Activated B cell treated with CpG ODN at 0.5 μM for 24 hours (primary cell): Measurements from ENCODE around the gene MEIS2. TPM values are rescaled to one million over a fixed set of nuclear protein-coding genes. Genes with fewer than 3 reads are reported as not detected.

Experiments used
- ATAC-seq: fragments of 200-7000 bp; cut with Tn5 transposase; one replicate; pipeline ENCODE4 v1.10.0; 2021; ENCODE audit warnings: low read depth, mild to moderate bottlenecking, moderate library complexity
- CTCF ChIA-PET: fragments of 350-600 bp; sonication (Branson Sonifier 250); formaldehyde crosslinking; loops from one replicate; lab custom pipeline; 2021; ENCODE audit warnings: antibody characterized with exemption; lab: Charles Lee
- POLR2A ChIA-PET: fragments of 350-600 bp; sonication (Branson Sonifier 250); formaldehyde crosslinking; loops from one replicate; lab custom pipeline; 2021; ENCODE audit warnings: antibody characterized with exemption; lab: Charles Lee
- DNase-seq: peaks from one replicate; pipeline ENCODE4 v3.0.0; 2022
- H3K27ac Mint-ChIP-seq: one replicate; pipeline ENCODE4 v1.8.0; 2020; ENCODE audit warnings: mixed read lengths
- H3K27me3 Mint-ChIP-seq: one replicate; pipeline ENCODE4 v1.8.0; 2021; ENCODE audit warnings: mixed read lengths
- H3K36me3 Mint-ChIP-seq: one replicate; pipeline ENCODE4 v1.8.0; 2021; ENCODE audit warnings: low read depth, mixed read lengths
- H3K4me1 Mint-ChIP-seq: one replicate; pipeline ENCODE4 v1.8.0; 2021; ENCODE audit warnings: mixed read lengths
- H3K4me3 Mint-ChIP-seq: one replicate; pipeline ENCODE4 v1.8.0; 2020; ENCODE audit warnings: mild to moderate bottlenecking, mixed read lengths
- H3K9me3 Mint-ChIP-seq: one replicate; pipeline ENCODE4 v1.8.0; 2020; ENCODE audit warnings: mixed read lengths
- CTCF ChIP-seq: fragments of 200-600 bp; IDR thresholded peaks from one replicate; pipeline ENCODE4 v1.8.0; 2022; ENCODE audit warnings: antibody characterized with exemption, mild to moderate bottlenecking
- intact Hi-C: fragments of 100-400 bp; cut with micrococcal nuclease; formaldehyde crosslinking; loops from one replicate; pipeline ENCODE4 v1.15.1; 2024
- total RNA-seq: library from RNA; stranded (reverse); gene quantifications from 2 replicates; pipeline ENCODE4 v1.2.3, GENCODE V29; 2022

The MEIS2 gene
- total RNA-seq, 1 donor from 2014 or later = 0.24 TPM

- intact Hi-C loops = no loop called here
- no peak for TF ChIP-seq CTCF
- no peak for ATAC-seq
- Mint-ChIP-seq H3K4me1 (no peaks in the 10 kb centered on the region), H3K27me3 (no peaks in the 10 kb centered on the region), H3K9me3 (no peaks in the 10 kb centered on the region), H3K27ac (no peak overlapping the region), H3K36me3 (no peaks in the 10 kb centered on the region), H3K4me3 (no peak overlapping the region)
- POLR2A ChIA-PET = no interaction called here
- no peak for DNase-seq
- CTCF ChIA-PET = no interaction called here
Measured at GRCh38 chr15:37032091-37032775, 68.1 kb downstream of the MEIS2 start.

GRCh38 chr15:37031198-37031597 lies 69.2 kb downstream of the MEIS2 start:
- H3K4me3 Mint-ChIP-seq = no peak overlapping the region
- no peak for ATAC-seq
- TF ChIP-seq CTCF = no peak
- no peak for DNase-seq
- no peaks in the 10 kb centered on the region for H3K27me3 Mint-ChIP-seq
- intact Hi-C loops = no loop called here
- H3K9me3 Mint-ChIP-seq = no peaks in the 10 kb centered on the region
- no peaks in the 10 kb centered on the region for H3K36me3 Mint-ChIP-seq
- no peaks in the 10 kb centered on the region for H3K4me1 Mint-ChIP-seq
- ChIA-PET CTCF (no interaction called here), POLR2A (no interaction called here)
- no peak overlapping the region for H3K27ac Mint-ChIP-seq

- intact Hi-C loops = no loop called here
- CTCF ChIA-PET = no interaction called here
- Mint-ChIP-seq H3K27me3 (no peaks in the 10 kb centered on the region), H3K9me3 (no peaks in the 10 kb centered on the region), H3K4me1 (no peaks in the 10 kb centered on the region), H3K36me3 (no peaks in the 10 kb centered on the region), H3K4me3 (no peak overlapping the region), H3K27ac (no peak overlapping the region)
- no peak for DNase-seq
- no peak for ATAC-seq
- POLR2A ChIA-PET = no interaction called here
- no peak for TF ChIP-seq CTCF
Measured at GRCh38 chr15:37028625-37029296, 71.6 kb downstream of the MEIS2 start.

- ATAC-seq (no peak), DNase-seq (no peak)
- intact Hi-C loops = no loop called here
- Mint-ChIP-seq H3K4me3 (no peak overlapping the region), H3K27ac (no peak overlapping the region), H3K9me3 (peaks cover 8% of the 10 kb centered on the region), H3K4me1 (no peaks in the 10 kb centered on the region), H3K27me3 (no peaks in the 10 kb centered on the region), H3K36me3 (no peaks in the 10 kb centered on the region)
- TF ChIP-seq CTCF = no peak
- CTCF ChIA-PET = no interaction called here
- POLR2A ChIA-PET = no interaction called here
Measured at GRCh38 chr15:37020852-37021251, 79.5 kb downstream of the MEIS2 start.

GRCh38 chr15:37019479-37020433 lies 80.6 kb downstream of the MEIS2 start:
- Mint-ChIP-seq H3K27me3 (no peaks in the 10 kb centered on the region), H3K27ac (no peak overlapping the region), H3K36me3 (no peaks in the 10 kb centered on the region), H3K4me3 (no peak overlapping the region), H3K9me3 (peaks cover 8% of the 10 kb centered on the region), H3K4me1 (no peaks in the 10 kb centered on the region)
- ATAC-seq (no peak), DNase-seq (no peak)
- ChIA-PET CTCF (no interaction called here), POLR2A (no interaction called here)
- TF ChIP-seq CTCF = no peak
- intact Hi-C loops = no loop called here
